ENCODE results near the gene SLC7A1. TPM values are rescaled to one million over a fixed set of nuclear protein-coding genes. Genes with fewer than 3 reads are reported as not detected.

The SLC7A1 gene
- total and polyA plus RNA-seq, 2 of the 13 experiments (the other 11 are each of a cell fraction or from before 2014, with no cell fraction given), result 14.5 to 15.3 TPM

GRCh38 chr13:29596064-29596418 lies 553 bp upstream of the SLC7A1 start (continued):
- TF ChIP-seq, protein P1, sequence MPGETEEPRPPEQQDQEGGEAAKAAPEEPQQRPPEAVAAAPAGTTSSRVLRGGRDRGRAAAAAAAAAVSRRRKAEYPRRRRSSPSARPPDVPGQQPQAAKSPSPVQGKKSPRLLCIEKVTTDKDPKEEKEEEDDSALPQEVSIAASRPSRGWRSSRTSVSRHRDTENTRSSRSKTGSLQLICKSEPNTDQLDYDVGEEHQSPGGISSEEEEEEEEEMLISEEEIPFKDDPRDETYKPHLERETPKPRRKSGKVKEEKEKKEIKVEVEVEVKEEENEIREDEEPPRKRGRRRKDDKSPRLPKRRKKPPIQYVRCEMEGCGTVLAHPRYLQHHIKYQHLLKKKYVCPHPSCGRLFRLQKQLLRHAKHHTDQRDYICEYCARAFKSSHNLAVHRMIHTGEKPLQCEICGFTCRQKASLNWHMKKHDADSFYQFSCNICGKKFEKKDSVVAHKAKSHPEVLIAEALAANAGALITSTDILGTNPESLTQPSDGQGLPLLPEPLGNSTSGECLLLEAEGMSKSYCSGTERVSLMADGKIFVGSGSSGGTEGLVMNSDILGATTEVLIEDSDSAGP (CRISPR knock-in tag; IDR thresholded peaks at IDR 0.05; ENCODE audit: borderline replicate concordance), result no peak
- TF ChIP-seq ZNF7 (CRISPR knock-in tag; IDR thresholded peaks at IDR 0.05) (no peak), ZMYM3 (CRISPR knock-in tag; IDR thresholded peaks at IDR 0.05) (0 out of 2 replicates have a peak, but pooled peaks have one; percentile 41), ZNF282 (IDR thresholded peaks at IDR 0.05; ENCODE audit: partially characterized antibody) (no peak), MLXIP (CRISPR knock-in tag; IDR thresholded peaks at IDR 0.05; ENCODE audit: borderline replicate concordance) (no peak)
- TF ChIP-seq, protein P2, sequence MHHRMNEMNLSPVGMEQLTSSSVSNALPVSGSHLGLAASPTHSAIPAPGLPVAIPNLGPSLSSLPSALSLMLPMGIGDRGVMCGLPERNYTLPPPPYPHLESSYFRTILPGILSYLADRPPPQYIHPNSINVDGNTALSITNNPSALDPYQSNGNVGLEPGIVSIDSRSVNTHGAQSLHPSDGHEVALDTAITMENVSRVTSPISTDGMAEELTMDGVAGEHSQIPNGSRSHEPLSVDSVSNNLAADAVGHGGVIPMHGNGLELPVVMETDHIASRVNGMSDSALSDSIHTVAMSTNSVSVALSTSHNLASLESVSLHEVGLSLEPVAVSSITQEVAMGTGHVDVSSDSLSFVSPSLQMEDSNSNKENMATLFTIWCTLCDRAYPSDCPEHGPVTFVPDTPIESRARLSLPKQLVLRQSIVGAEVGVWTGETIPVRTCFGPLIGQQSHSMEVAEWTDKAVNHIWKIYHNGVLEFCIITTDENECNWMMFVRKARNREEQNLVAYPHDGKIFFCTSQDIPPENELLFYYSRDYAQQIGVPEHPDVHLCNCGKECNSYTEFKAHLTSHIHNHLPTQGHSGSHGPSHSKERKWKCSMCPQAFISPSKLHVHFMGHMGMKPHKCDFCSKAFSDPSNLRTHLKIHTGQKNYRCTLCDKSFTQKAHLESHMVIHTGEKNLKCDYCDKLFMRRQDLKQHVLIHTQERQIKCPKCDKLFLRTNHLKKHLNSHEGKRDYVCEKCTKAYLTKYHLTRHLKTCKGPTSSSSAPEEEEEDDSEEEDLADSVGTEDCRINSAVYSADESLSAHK (CRISPR knock-in tag; IDR thresholded peaks at IDR 0.05; ENCODE audit: borderline replicate concordance), result no peak
- TF ChIP-seq, protein P3, sequence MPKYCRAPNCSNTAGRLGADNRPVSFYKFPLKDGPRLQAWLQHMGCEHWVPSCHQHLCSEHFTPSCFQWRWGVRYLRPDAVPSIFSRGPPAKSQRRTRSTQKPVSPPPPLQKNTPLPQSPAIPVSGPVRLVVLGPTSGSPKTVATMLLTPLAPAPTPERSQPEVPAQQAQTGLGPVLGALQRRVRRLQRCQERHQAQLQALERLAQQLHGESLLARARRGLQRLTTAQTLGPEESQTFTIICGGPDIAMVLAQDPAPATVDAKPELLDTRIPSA (CRISPR knock-in tag; IDR thresholded peaks at IDR 0.05; ENCODE audit: borderline replicate concordance), result no peak
